MM.1S (cell line): ENCODE measurements around the gene CD300H.

ENCODE experiments used
- DNase-seq: peaks from one replicate; pipeline ENCODE4 v3.0.0-alpha.2; 2015
- H2AFZ ChIP-seq: fragments of 300-600 bp; sonication (generic); 2 replicates; pipeline ENCODE4 v1.6.0; 2016; ENCODE audit warnings: antibody characterized with exemption, low read length
- H3F3A ChIP-seq: fragments of 300-600 bp; sonication (generic); 2 replicates; pipeline ENCODE4 v1.6.1; 2016; ENCODE audit warnings: mild to moderate bottlenecking, antibody characterized with exemption, low read length, moderate library complexity, mixed read lengths; ENCODE audit not compliant: insufficient read depth
- H3K27ac ChIP-seq: fragments of 300-600 bp; sonication (generic); 2 replicates; pipeline ENCODE4 v1.5.1; 2016; ENCODE audit warnings: mild to moderate bottlenecking, low read length
- H3K27me3 ChIP-seq: fragments of 300-600 bp; sonication (generic); replicated peaks from 2 replicates; pipeline ENCODE4 v1.6.0; 2016; ENCODE audit warnings: low read length; ENCODE audit not compliant: insufficient read depth
- H3K36me3 ChIP-seq: fragments of 300-600 bp; sonication (generic); replicated peaks from 2 replicates; pipeline ENCODE4 v1.6.1; 2016; ENCODE audit warnings: mild to moderate bottlenecking, low read length, mixed read lengths; ENCODE audit not compliant: insufficient read depth
- H3K4me1 ChIP-seq: fragments of 300-600 bp; sonication (generic); 2 replicates; pipeline ENCODE4 v1.6.1; 2016; ENCODE audit warnings: low read length, mixed read lengths
- H3K4me2 ChIP-seq: fragments of 300-600 bp; sonication (generic); 2 replicates; pipeline ENCODE4 v1.6.0; 2016; ENCODE audit warnings: low read depth, low read length
- H3K4me3 ChIP-seq: fragments of 300-600 bp; sonication (generic); 2 replicates; pipeline ENCODE4 v1.5.1; 2016; ENCODE audit warnings: low read length, mixed read lengths
- H3K79me2 ChIP-seq: fragments of 300-600 bp; sonication (generic); 2 replicates; pipeline ENCODE4 v1.6.1; 2016; ENCODE audit warnings: mixed run types, low read length, mixed read lengths
- H3K9ac ChIP-seq: fragments of 300-600 bp; sonication (generic); 2 replicates; pipeline ENCODE4 v1.6.1; 2016; ENCODE audit warnings: low read length, mixed read lengths
- H3K9me2 ChIP-seq: fragments of 300-600 bp; sonication (generic); replicated peaks from 2 replicates; pipeline ENCODE4 v1.6.1; 2016; ENCODE audit warnings: mild to moderate bottlenecking, low read length, mixed read lengths; ENCODE audit not compliant: insufficient read depth
- H3K9me3 ChIP-seq: fragments of 300-600 bp; sonication (generic); replicated peaks from 2 replicates; pipeline ENCODE4 v1.6.1; 2016; ENCODE audit warnings: mild to moderate bottlenecking, low read length, mixed read lengths; ENCODE audit not compliant: insufficient read depth
- H4K20me1 ChIP-seq: fragments of 300-600 bp; sonication (generic); 2 replicates; pipeline ENCODE4 v1.6.1; 2016; ENCODE audit warnings: mild to moderate bottlenecking, low read length, moderate library complexity, mixed read lengths; ENCODE audit not compliant: insufficient read depth
- EZH2 ChIP-seq: fragments of 300-600 bp; sonication (generic); optimal IDR thresholded peaks from 2 replicates; pipeline ENCODE3; 2017; ENCODE audit warnings: low read depth, mild to moderate bottlenecking, antibody characterized with exemption, low read length, mixed read lengths
- EZH2phosphoT487 ChIP-seq: fragments of 300-600 bp; sonication (generic); IDR thresholded peaks from 2 replicates; pipeline ENCODE4 v1.6.1; 2018; ENCODE audit warnings: antibody characterized with exemption, low read length
- TF ChIP-seq, protein P1 (sequence below): fragments of 300-600 bp; sonication (generic); IDR thresholded peaks from 2 replicates; pipeline ENCODE4 v1.5.1; 2016; ENCODE audit warnings: antibody characterized with exemption, low read length, mixed read lengths

CD300H gene

GRCh38 chr17:74603746-74604145, 36.4 kb upstream of the CD300H start:
- no peak overlapping the region for H3K4me3 ChIP-seq
- no peak for DNase-seq

DNA sequence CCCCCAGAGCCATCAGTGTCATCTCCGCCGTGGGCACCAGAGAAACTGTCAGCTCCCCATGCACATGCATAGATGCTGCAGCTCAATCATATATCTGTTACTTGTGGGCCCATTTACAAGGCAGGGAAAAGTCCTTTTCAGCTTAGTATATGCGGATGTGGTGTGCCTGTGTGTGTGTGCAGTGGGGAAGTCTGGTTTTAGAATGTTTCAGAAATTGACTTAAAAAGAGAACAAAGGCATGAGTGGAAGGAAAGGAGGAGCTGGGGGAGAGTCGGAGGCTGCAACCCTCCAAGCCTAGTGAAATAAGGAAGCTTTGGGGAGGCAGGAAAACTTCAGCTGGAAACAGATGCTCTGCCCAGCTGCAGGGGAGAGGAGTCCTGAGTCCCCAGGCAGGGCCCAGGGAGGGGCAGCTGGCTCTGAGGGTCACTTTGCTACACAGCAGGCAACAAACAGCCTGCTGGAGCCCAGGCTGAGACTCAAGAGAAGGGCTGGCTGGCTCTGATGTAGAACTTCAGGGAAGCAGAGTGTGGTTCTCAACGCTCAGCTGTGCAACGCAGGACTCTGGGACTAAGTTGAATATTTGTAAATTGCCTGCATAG, 35.8 kb upstream of the CD300H start:
- Histone ChIP-seq H3K4me2 (no peak overlapping the region), H3K27ac (no peak overlapping the region), H3K79me2 (no peaks in the 10 kb centered on the region), H2AFZ (no peak overlapping the region), H4K20me1 (no peaks in the 10 kb centered on the region), H3K9me2 (no peaks in the 10 kb centered on the region), H3K4me3 (no peak overlapping the region), H3K9ac (no peak overlapping the region), H3K9me3 (no peaks in the 10 kb centered on the region), H3K36me3 (no peaks in the 10 kb centered on the region), H3K27me3 (peaks cover 92% of the 10 kb centered on the region), H3F3A (no peaks in the 10 kb centered on the region), H3K4me1 (peaks cover 10% of the 10 kb centered on the region; the same call in 1 of the 2 replicates)
- no peak for DNase-seq
- no peak for TF ChIP-seq EZH2phosphoT487
- TF ChIP-seq EZH2 = no peak
- TF ChIP-seq, protein P1, sequence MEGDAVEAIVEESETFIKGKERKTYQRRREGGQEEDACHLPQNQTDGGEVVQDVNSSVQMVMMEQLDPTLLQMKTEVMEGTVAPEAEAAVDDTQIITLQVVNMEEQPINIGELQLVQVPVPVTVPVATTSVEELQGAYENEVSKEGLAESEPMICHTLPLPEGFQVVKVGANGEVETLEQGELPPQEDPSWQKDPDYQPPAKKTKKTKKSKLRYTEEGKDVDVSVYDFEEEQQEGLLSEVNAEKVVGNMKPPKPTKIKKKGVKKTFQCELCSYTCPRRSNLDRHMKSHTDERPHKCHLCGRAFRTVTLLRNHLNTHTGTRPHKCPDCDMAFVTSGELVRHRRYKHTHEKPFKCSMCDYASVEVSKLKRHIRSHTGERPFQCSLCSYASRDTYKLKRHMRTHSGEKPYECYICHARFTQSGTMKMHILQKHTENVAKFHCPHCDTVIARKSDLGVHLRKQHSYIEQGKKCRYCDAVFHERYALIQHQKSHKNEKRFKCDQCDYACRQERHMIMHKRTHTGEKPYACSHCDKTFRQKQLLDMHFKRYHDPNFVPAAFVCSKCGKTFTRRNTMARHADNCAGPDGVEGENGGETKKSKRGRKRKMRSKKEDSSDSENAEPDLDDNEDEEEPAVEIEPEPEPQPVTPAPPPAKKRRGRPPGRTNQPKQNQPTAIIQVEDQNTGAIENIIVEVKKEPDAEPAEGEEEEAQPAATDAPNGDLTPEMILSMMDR = no peak

More at GRCh38 chr17:74603746-74604145, 36.4 kb upstream of the CD300H start:
- no peaks in the 10 kb centered on the region for H3K9me3 ChIP-seq
- no peak overlapping the region for H3K27ac ChIP-seq
- H3F3A ChIP-seq = no peaks in the 10 kb centered on the region
- H3K4me1 ChIP-seq = peaks cover 5% of the 10 kb centered on the region; the same call in 1 of the 2 replicates
- H2AFZ ChIP-seq = no peak overlapping the region
- H4K20me1 ChIP-seq = no peaks in the 10 kb centered on the region
- H3K36me3 ChIP-seq = no peaks in the 10 kb centered on the region
- TF ChIP-seq EZH2 (no peak), EZH2phosphoT487 (no peak)
- TF ChIP-seq, protein P1 = no peak
- no peak overlapping the region for H3K9ac ChIP-seq
- no peaks in the 10 kb centered on the region for H3K79me2 ChIP-seq
- no peaks in the 10 kb centered on the region for H3K9me2 ChIP-seq
- peaks cover 93% of the 10 kb centered on the region for H3K27me3 ChIP-seq
- no peak overlapping the region for H3K4me2 ChIP-seq

DNA sequence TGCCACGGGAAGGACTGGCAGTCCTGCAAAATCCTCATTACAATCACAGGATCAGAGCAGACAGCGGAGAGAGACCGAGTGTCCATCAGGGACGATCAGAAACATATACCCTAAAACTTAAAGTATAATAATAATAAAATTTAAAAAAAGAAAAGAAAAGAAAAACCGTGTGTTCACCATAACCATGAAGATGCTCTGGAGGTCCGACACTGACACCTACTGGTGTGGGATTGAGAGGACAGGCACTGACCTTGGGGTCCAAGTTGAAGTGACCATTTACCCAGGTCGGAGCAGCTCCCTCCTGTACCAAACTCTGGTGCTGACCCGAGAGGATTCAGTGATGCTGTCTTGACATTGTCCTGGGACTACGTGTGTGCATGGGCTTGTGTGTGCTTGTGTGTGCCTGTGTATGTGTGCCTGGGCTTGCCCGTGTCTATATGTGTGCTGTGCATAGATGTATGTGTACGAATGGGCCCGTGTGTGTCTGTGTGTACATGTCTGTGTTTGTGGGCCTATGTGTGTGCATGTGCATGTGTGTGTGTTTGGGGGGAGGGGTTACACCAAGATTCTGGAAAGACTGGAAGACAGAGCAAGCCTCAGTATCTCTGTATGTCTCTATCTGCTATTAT, 34.7 kb upstream of the CD300H start:
- no peaks in the 10 kb centered on the region for H3K36me3 ChIP-seq
- H2AFZ ChIP-seq = no peak overlapping the region
- H3K4me1 ChIP-seq = peaks cover 10% of the 10 kb centered on the region; the same call in 1 of the 2 replicates
- H3K4me2 ChIP-seq = no peak overlapping the region
- no peak overlapping the region for H3K9ac ChIP-seq
- TF ChIP-seq, protein P1 = peak; percentile 50
- no peak for TF ChIP-seq EZH2
- H3K9me2 ChIP-seq = no peaks in the 10 kb centered on the region
- H3K27ac ChIP-seq = no peak overlapping the region
- H3F3A ChIP-seq = no peaks in the 10 kb centered on the region
- no peak overlapping the region for H3K4me3 ChIP-seq
- H3K27me3 ChIP-seq = peaks cover 86% of the 10 kb centered on the region
- no peaks in the 10 kb centered on the region for H3K79me2 ChIP-seq
- H3K9me3 ChIP-seq = no peaks in the 10 kb centered on the region
- DNase-seq = peak; percentile 37
- H4K20me1 ChIP-seq = no peaks in the 10 kb centered on the region
